OCI-LY1 (cell line): ENCODE data around the gene TEKT1.

ENCODE experiments used
- H2AFZ ChIP-seq: fragments of 200-600 bp; sonication (generic), shearing (Covaris generic); 2 replicates; pipeline ENCODE4 v1.6.0; 2014; ENCODE audit warnings: antibody characterized with exemption, mild to moderate bottlenecking, low read length
- H3F3A ChIP-seq: fragments of 200-600 bp; sonication (generic), shearing (Covaris generic); 2 replicates; pipeline ENCODE4 v1.6.0; 2014; ENCODE audit warnings: mild to moderate bottlenecking, antibody characterized with exemption, low read length, moderate library complexity; ENCODE audit not compliant: insufficient read depth
- H3K27ac ChIP-seq: fragments of 200-600 bp; sonication (generic); 2 replicates; pipeline ENCODE4 v1.5.1; 2014; ENCODE audit warnings: low read length, mixed run types, mild to moderate bottlenecking, low read depth; ENCODE audit not compliant: poor library complexity, severe bottlenecking
- H3K27me3 ChIP-seq: fragments of 200-600 bp; sonication (generic); 2 replicates; pipeline ENCODE4 v1.6.0; 2014; ENCODE audit warnings: antibody characterized with exemption, mild to moderate bottlenecking, low read length, moderate library complexity; ENCODE audit not compliant: insufficient read depth
- H3K36me3 ChIP-seq: fragments of 200-600 bp; sonication (generic); 2 replicates; pipeline ENCODE4 v1.6.1; 2014; ENCODE audit warnings: mild to moderate bottlenecking, antibody characterized with exemption, low read length, moderate library complexity, mixed read lengths; ENCODE audit not compliant: insufficient read depth
- H3K4me1 ChIP-seq: fragments of 200-600 bp; sonication (generic); 2 replicates; pipeline ENCODE4 v1.5.1; 2014; ENCODE audit warnings: mild to moderate bottlenecking, low read length, moderate library complexity; ENCODE audit not compliant: insufficient read depth, severe bottlenecking
- H3K4me2 ChIP-seq: fragments of 200-600 bp; sonication (generic), shearing (Covaris generic); 2 replicates; pipeline ENCODE4 v1.6.1; 2014; ENCODE audit warnings: low read length
- H3K4me3 ChIP-seq: fragments of 200-600 bp; sonication (generic); 2 replicates; pipeline ENCODE4 v1.5.1; 2014; ENCODE audit warnings: low read length, low read depth, mild to moderate bottlenecking, mixed read lengths; ENCODE audit not compliant: poor library complexity, severe bottlenecking
- H3K79me2 ChIP-seq: fragments of 200-600 bp; shearing (Covaris generic); 2 replicates; pipeline ENCODE4 v1.6.1; 2016; ENCODE audit warnings: mixed run types, low read length, mixed read lengths; ENCODE audit not compliant: insufficient read depth
- H3K9ac ChIP-seq: fragments of 200-600 bp; sonication (generic), shearing (Covaris generic); 2 replicates; pipeline ENCODE4 v1.6.1; 2014; ENCODE audit warnings: mild to moderate bottlenecking, low read length, mixed read lengths
- H3K9me2 ChIP-seq: fragments of 200-600 bp; sonication (generic), shearing (Covaris generic); 2 replicates; pipeline ENCODE4 v1.6.1; 2014; ENCODE audit warnings: low read depth, mild to moderate bottlenecking, low read length, mixed read lengths
- H3K9me3 ChIP-seq: fragments of 200-600 bp; shearing (Covaris generic); 2 replicates; pipeline ENCODE4 v1.6.1; 2014; ENCODE audit warnings: low read length, mixed read lengths
- H4K20me1 ChIP-seq: fragments of 200-600 bp; sonication (generic), shearing (Covaris generic); 2 replicates; pipeline ENCODE4 v1.6.0; 2016; ENCODE audit warnings: mild to moderate bottlenecking, low read length; ENCODE audit not compliant: insufficient read depth
- CTCF ChIP-seq: fragments of 200-600 bp; sonication (generic), shearing (Covaris generic); IDR thresholded peaks from 2 replicates; pipeline ENCODE4 v1.5.1; 2017; ENCODE audit warnings: mild to moderate bottlenecking, antibody characterized with exemption, low read length, moderate library complexity, mixed read lengths
- EZH2 ChIP-seq: fragments of 200-600 bp; sonication (generic), shearing (Covaris generic); IDR thresholded peaks from 2 replicates; pipeline ENCODE4 v1.8.0; 2017; ENCODE audit warnings: borderline replicate concordance, mixed run types, mild to moderate bottlenecking, antibody characterized with exemption, low read length, moderate library complexity, mixed read lengths

TEKT1 gene

GRCh38 chr17:6793748-6794493 is 37.6 kb downstream of the TEKT1 start:
- Histone ChIP-seq H3K27me3 (no peaks in the 10 kb centered on the region; the same call in 1 of the 2 replicates), H3K36me3 (no peaks in the 10 kb centered on the region), H3K9me3 (no peaks in the 10 kb centered on the region), H3F3A (no peaks in the 10 kb centered on the region), H3K79me2 (no peaks in the 10 kb centered on the region), H3K4me3 (no peak overlapping the region), H4K20me1 (no peaks in the 10 kb centered on the region), H3K27ac (no peak overlapping the region), H2AFZ (no peak overlapping the region), H3K4me1 (no peaks in the 10 kb centered on the region), H3K9ac (no peak overlapping the region), H3K4me2 (no peak overlapping the region), H3K9me2 (no peaks in the 10 kb centered on the region)
- TF ChIP-seq EZH2 = no peak
- TF ChIP-seq CTCF = no peak

GRCh38 chr17:6789146-6789545 is 42.4 kb downstream of the TEKT1 start:
- H3K4me3 ChIP-seq = no peak overlapping the region
- H3K9me2 ChIP-seq = no peaks in the 10 kb centered on the region
- no peaks in the 10 kb centered on the region for H3K36me3 ChIP-seq
- no peaks in the 10 kb centered on the region for H3K4me1 ChIP-seq
- H3K4me2 ChIP-seq = no peak overlapping the region
- H3F3A ChIP-seq = no peaks in the 10 kb centered on the region
- no peak overlapping the region for H3K9ac ChIP-seq
- no peaks in the 10 kb centered on the region for H3K27me3 ChIP-seq
- H3K9me3 ChIP-seq = no peaks in the 10 kb centered on the region
- H3K27ac ChIP-seq = no peak overlapping the region
- H4K20me1 ChIP-seq = no peaks in the 10 kb centered on the region
- TF ChIP-seq CTCF (no peak), EZH2 (no peak)
- H3K79me2 ChIP-seq = no peaks in the 10 kb centered on the region
- H2AFZ ChIP-seq = no peak overlapping the region

- no peak overlapping the region for H3K9ac ChIP-seq
Observed at GRCh38 chr17:6787081-6787693, 44.3 kb downstream of the TEKT1 start.

More at GRCh38 chr17:6787081-6787693, 44.3 kb downstream of the TEKT1 start:
- Histone ChIP-seq H4K20me1 (no peaks in the 10 kb centered on the region), H3F3A (no peaks in the 10 kb centered on the region), H3K9me2 (no peaks in the 10 kb centered on the region), H3K36me3 (no peaks in the 10 kb centered on the region), H2AFZ (no peak overlapping the region), H3K4me1 (no peaks in the 10 kb centered on the region), H3K79me2 (no peaks in the 10 kb centered on the region), H3K4me2 (no peak overlapping the region), H3K9me3 (no peaks in the 10 kb centered on the region), H3K27ac (no peak overlapping the region), H3K4me3 (no peak overlapping the region), H3K27me3 (no peaks in the 10 kb centered on the region)
- TF ChIP-seq EZH2 = no peak
- no peak for TF ChIP-seq CTCF
